ENCODE results near the gene CSTPP1. TPM values are rescaled to one million over a fixed set of nuclear protein-coding genes. Genes with fewer than 3 reads are reported as not detected.
A peak's percentile ranks its signal among the peaks of the same experiment; 100 is the strongest.

The CSTPP1 gene
- total RNA-seq, 6 experiments from 2014 or later: 3.3 to 7.5 (median 4.6) TPM

GRCh38 chr11:47148903-47149531 lies 212.5 kb downstream of the CSTPP1 start:
- Histone ChIP-seq H3K4me1 (no peaks in the 10 kb centered on the region), H3K36me3 (no peaks in the 10 kb centered on the region), H3K9me3 (no peaks in the 10 kb centered on the region), H3K27ac (no peak overlapping the region), H3K27me3 (no peaks in the 10 kb centered on the region), H3K4me3 (no peak overlapping the region)
- 75% methylated on average over 6 of the region's 10 CpGs for WGBS (ENCODE audit: insufficient coverage, low coverage, low lambda C conversion rate, missing lambda C conversion rate)
- DNase-seq (no peak), ATAC-seq (no peak)
- intact Hi-C loops (cut with DNase I): loop anchor here in 1 of 2 donors (10.0 kb wide), 1 partner anchor 56 kb away; no protein-coding TSS in a partner anchor
- TF ChIP-seq POLR2A (IDR thresholded peaks at IDR 0.05) (no peak), CTCF (IDR thresholded peaks at IDR 0.05) (no peak)

DNA sequence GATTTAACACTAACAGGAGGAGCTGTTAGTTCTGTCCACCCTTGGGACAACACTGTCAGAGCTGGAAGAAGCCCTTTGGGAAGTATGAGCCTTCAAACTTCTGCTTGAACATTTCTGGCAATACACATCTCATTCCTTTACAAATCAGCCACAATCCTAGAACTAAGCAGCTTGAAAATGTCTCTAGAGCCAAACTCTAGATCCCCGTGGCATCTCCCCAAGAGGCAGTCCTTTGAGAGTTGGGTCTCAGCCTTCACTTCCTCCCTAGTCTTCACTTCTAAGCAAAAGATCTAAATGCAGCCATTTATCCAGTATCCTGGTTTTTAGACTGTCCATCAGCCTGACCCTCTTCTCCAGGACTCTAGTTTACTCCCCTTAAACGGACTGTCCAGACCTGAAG lies 213.2 kb downstream of the CSTPP1 start:
- Histone ChIP-seq H3K27me3 (no peaks in the 10 kb centered on the region), H3K4me3 (no peak overlapping the region), H3K36me3 (no peaks in the 10 kb centered on the region), H3K4me1 (no peaks in the 10 kb centered on the region), H3K27ac (no peak overlapping the region), H3K9me3 (no peaks in the 10 kb centered on the region)
- intact Hi-C loops (cut with DNase I): loop anchor here (5.0 to 10.0 kb wide), 3 partner anchors 55 to 262 kb away; no protein-coding TSS in a partner anchor
- DNase-seq (no peak), ATAC-seq (no peak)
- 48% methylated on average over 2 of the region's 2 CpGs for WGBS (ENCODE audit: insufficient coverage, low coverage, low lambda C conversion rate, missing lambda C conversion rate)
- no peak for TF ChIP-seq POLR2A (IDR thresholded peaks at IDR 0.05)
- no peak for TF ChIP-seq CTCF (IDR thresholded peaks at IDR 0.05)

- Histone ChIP-seq H3K4me3 (no peak overlapping the region), H3K27ac (no peak overlapping the region), H3K27me3 (no peaks in the 10 kb centered on the region), H3K36me3 (no peaks in the 10 kb centered on the region), H3K9me3 (no peaks in the 10 kb centered on the region), H3K4me1 (no peaks in the 10 kb centered on the region)
- no peak for DNase-seq
- intact Hi-C loops (cut with DNase I): loop anchor here (5.0 kb wide), 2 partner anchors 260 to 265 kb away; no protein-coding TSS in a partner anchor
- no peak for ATAC-seq
- TF ChIP-seq POLR2A (IDR thresholded peaks at IDR 0.05): no peak
- no peak for TF ChIP-seq CTCF (IDR thresholded peaks at IDR 0.05)
- WGBS (ENCODE audit: insufficient coverage, low coverage, low lambda C conversion rate, missing lambda C conversion rate): 76% methylated on average over 4 of the region's 16 CpGs
These were observed 215.8 kb downstream of the CSTPP1 start for GRCh38 chr11:47152126-47152952.

DNA sequence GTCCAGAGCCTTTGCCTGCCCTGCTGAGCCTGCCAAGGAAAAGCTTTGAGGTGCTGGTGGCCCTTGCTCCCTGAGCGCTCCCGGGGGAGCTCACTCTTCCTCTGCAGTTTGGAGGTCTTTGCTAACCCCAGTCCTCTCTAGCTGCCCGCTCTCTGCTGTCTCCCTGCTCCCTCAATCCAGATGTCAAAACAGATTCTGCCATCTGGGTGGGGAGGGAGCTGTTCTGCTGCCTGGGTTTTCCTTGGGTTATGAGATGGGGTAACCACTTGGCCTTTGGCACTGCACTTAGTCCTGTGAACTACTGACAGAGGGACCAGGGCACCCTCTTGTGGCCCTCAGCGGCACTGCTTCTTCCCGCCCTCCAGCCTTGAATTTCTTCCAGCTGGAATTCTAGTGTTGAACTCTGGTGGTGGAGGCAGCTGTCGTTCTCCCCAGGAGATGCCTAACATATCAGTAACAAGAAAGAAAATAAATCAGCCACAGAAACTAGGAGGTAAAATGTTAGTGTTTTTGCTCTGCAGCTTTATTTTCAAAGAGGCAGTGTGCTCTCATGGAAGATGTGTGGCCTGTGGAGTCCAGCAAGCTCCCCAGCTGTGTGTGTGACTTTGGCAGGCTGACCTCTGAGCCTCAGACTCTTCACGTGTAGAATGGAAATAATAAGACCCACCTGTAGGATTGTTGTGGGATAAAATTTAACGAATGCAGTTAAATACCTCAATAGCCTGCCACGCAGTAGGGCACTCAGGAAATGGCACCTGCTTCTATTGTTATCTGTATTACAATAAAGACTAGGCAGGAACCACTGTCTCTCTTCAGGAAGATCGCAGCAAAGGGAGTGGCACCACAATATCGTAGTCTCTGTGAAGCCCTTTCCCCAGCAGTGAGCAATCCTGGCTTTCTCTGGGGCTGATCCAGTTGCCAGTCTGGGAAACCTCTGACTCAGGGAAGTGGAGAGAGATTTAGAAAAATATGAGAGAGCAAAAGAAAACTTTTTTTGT lies 216.7 kb downstream of the CSTPP1 start:
- no peak overlapping the region for H3K4me3 ChIP-seq
- intact Hi-C loops (cut with DNase I): loop anchor here (5.0 kb wide), 2 partner anchors 261 to 266 kb away; no protein-coding TSS in a partner anchor
- DNase-seq: peak; percentile 73 to 78 (median 78)
- no peaks in the 10 kb centered on the region for H3K9me3 ChIP-seq
- no peaks in the 10 kb centered on the region for H3K4me1 ChIP-seq
- no peaks in the 10 kb centered on the region for H3K27me3 ChIP-seq
- WGBS (ENCODE audit: insufficient coverage, low coverage, low lambda C conversion rate, missing lambda C conversion rate): 21% methylated on average over 8 of the region's 11 CpGs
- no peak overlapping the region for H3K27ac ChIP-seq
- peak; percentile 93 to 97 (median 95) for ATAC-seq
- no peaks in the 10 kb centered on the region for H3K36me3 ChIP-seq
- TF ChIP-seq CTCF (IDR thresholded peaks at IDR 0.05) (peak; percentile 89 to 97 (median 95)), POLR2A (IDR thresholded peaks at IDR 0.05) (no peak)

Data from right lobe of liver (tissue), 6 donors.